ENCODE results near the gene FST.
A peak's percentile ranks its signal among the peaks of the same experiment; 100 is the strongest.

The FST gene

GRCh38 chr5:53472720-53473510 lies 7.5 kb upstream of the FST start:
- H3K4me3 ChIP-seq (replicated peaks; ENCODE audit: low read depth, low read length) = no peak overlapping the region
- no peak for TF ChIP-seq CTCF (IDR thresholded peaks at IDR 0.05; ENCODE audit: low read length, missing control alignments)
- DNase-seq (ENCODE audit: low read depth) = no peak

GRCh38 chr5:53473633-53474032 lies 6.8 kb upstream of the FST start:
- DNase-seq (ENCODE audit: low read depth) = no peak
- TF ChIP-seq CTCF (IDR thresholded peaks at IDR 0.05; ENCODE audit: low read length, missing control alignments) = no peak
- no peak overlapping the region for H3K4me3 ChIP-seq (replicated peaks; ENCODE audit: low read depth, low read length)

- TF ChIP-seq CTCF (IDR thresholded peaks at IDR 0.05; ENCODE audit: low read length, missing control alignments) = no peak
- DNase-seq (ENCODE audit: low read depth) = no peak
- H3K4me3 ChIP-seq (replicated peaks; ENCODE audit: low read depth, low read length) = no peak overlapping the region
These were observed 5.1 kb upstream of the FST start for GRCh38 chr5:53475320-53475719.

- no peak overlapping the region for H3K4me3 ChIP-seq (replicated peaks; ENCODE audit: low read depth, low read length)
- DNase-seq (ENCODE audit: low read depth) = no peak
- no peak for TF ChIP-seq CTCF (IDR thresholded peaks at IDR 0.05; ENCODE audit: low read length, missing control alignments)
These were observed 4.4 kb upstream of the FST start for GRCh38 chr5:53476019-53476418.

GRCh38 chr5:53476531-53477480 lies 3.6 kb upstream of the FST start:
- H3K4me3 ChIP-seq (replicated peaks; ENCODE audit: low read depth, low read length) = no peak overlapping the region
- TF ChIP-seq CTCF (IDR thresholded peaks at IDR 0.05; ENCODE audit: low read length, missing control alignments) = no peak
- DNase-seq (ENCODE audit: low read depth) = no peak

GRCh38 chr5:53478411-53479044 lies 1.9 kb upstream of the FST start:
- DNase-seq (ENCODE audit: low read depth) = peak; percentile 72
- peak overlapping the region; percentile 80 for H3K4me3 ChIP-seq (replicated peaks; ENCODE audit: low read depth, low read length)
- TF ChIP-seq CTCF (IDR thresholded peaks at IDR 0.05; ENCODE audit: low read length, missing control alignments) = peak; percentile 49
